ENCODE measurements around the gene RNF40. TPM values are rescaled to one million over a fixed set of nuclear protein-coding genes. Genes with fewer than 3 reads are reported as not detected.

The RNF40 gene
- total RNA-seq, 4 donors from 2014 or later, result 45.0 to 115 (median 73.0) TPM

GRCh38 chr16:30760577-30761426 is 1.3 kb upstream of the RNF40 start:
- Histone ChIP-seq H3K27me3 (no peaks in the 10 kb centered on the region), H3K4me1 (peaks cover 0 to 27% (median 18%) of the 10 kb centered on the region in 4 donors), H3K27ac (peak overlapping the region; percentile 29 to 84 (median 56)), H3K36me3 (peaks cover 0 to 39% (median 0%) of the 10 kb centered on the region in 3 donors), H3K4me3 (peak overlapping the region; percentile 77 to 90 (median 86)), H3K9me3 (no peaks in the 10 kb centered on the region)
- TF ChIP-seq POLR2A (IDR thresholded peaks at IDR 0.05) (no peak), CTCF (IDR thresholded peaks at IDR 0.05) (no peak)
- no peak for DNase-seq

GRCh38 chr16:30761427-30761927 is 645 bp upstream of the RNF40 start:
- TF ChIP-seq CTCF (IDR thresholded peaks at IDR 0.05) (no peak), POLR2A (IDR thresholded peaks at IDR 0.05) (no peak)
- no peaks in the 10 kb centered on the region for H3K27me3 ChIP-seq
- H3K4me3 ChIP-seq, result peak overlapping the region; percentile 77 to 90 (median 86)
- H3K4me1 ChIP-seq, result peaks cover 0 to 27% (median 18%) of the 10 kb centered on the region in 4 donors
- peak overlapping the region; percentile 29 to 84 (median 56) for H3K27ac ChIP-seq
- peaks cover 0 to 40% (median 0%) of the 10 kb centered on the region in 3 donors for H3K36me3 ChIP-seq
- no peaks in the 10 kb centered on the region for H3K9me3 ChIP-seq
- DNase-seq, result peak; percentile 62 to 70 (median 66)

- peaks cover 0 to 27% (median 18%) of the 10 kb centered on the region in 4 donors for H3K4me1 ChIP-seq
- H3K9me3 ChIP-seq, result no peaks in the 10 kb centered on the region
- TF ChIP-seq CTCF (IDR thresholded peaks at IDR 0.05) (no peak), POLR2A (IDR thresholded peaks at IDR 0.05) (no peak)
- H3K27me3 ChIP-seq, result no peaks in the 10 kb centered on the region
- DNase-seq, result no peak
- H3K27ac ChIP-seq, result peak overlapping the region in 2 of 4 donors; percentile 81 to 83
- peak overlapping the region; percentile 77 to 90 (median 86) for H3K4me3 ChIP-seq
- peaks cover 0 to 46% (median 0%) of the 10 kb centered on the region in 3 donors for H3K36me3 ChIP-seq
Observed at GRCh38 chr16:30762991-30763725, 1.0 kb downstream of the RNF40 start.

- Histone ChIP-seq H3K4me1 (peaks cover 0 to 27% (median 18%) of the 10 kb centered on the region in 4 donors), H3K4me3 (no peak overlapping the region), H3K9me3 (no peaks in the 10 kb centered on the region), H3K27me3 (no peaks in the 10 kb centered on the region), H3K27ac (no peak overlapping the region), H3K36me3 (peaks cover 0 to 56% (median 6%) of the 10 kb centered on the region in 3 donors)
- no peak for TF ChIP-seq CTCF (IDR thresholded peaks at IDR 0.05)
- TF ChIP-seq POLR2A (IDR thresholded peaks at IDR 0.05), result no peak
- DNase-seq, result no peak
Observed at GRCh38 chr16:30764086-30764485, 2.0 kb downstream of the RNF40 start.

GRCh38 chr16:30764816-30765465 is 2.8 kb downstream of the RNF40 start:
- TF ChIP-seq POLR2A (IDR thresholded peaks at IDR 0.05) (no peak), CTCF (IDR thresholded peaks at IDR 0.05) (no peak)
- Histone ChIP-seq H3K27me3 (no peaks in the 10 kb centered on the region), H3K4me1 (peaks cover 0 to 27% (median 18%) of the 10 kb centered on the region in 4 donors), H3K4me3 (no peak overlapping the region), H3K36me3 (peaks cover 0 to 64% (median 6%) of the 10 kb centered on the region in 3 donors), H3K27ac (no peak overlapping the region), H3K9me3 (no peaks in the 10 kb centered on the region)
- DNase-seq, result no peak

Measured in Peyer's patch (tissue), 4 donors.